Endothelial cell of coronary artery (primary cell): ENCODE results near the gene TRMT1L. TPM values are rescaled to one million over a fixed set of nuclear protein-coding genes. Genes with fewer than 3 reads are reported as not detected.

Source experiments
- total RNA-seq: library from RNA; depleted of rRNA; stranded (reverse); fragments of >200 nt; gene quantifications from 2 replicates; pipeline ENCODE4 v1.2.3, GENCODE V29; 2014

TRMT1L gene
- total RNA-seq: 16.7 and 17.4 TPM in 2 replicates

GRCh38 chr1:185156854-185157598, at the start of gene TRMT1L, which contains the start of gene SWT1:
Gene TRMT1L, minus strand, starts transcription at chr1:185156953. Its CDS starts 241 bp downstream, at chr1:185156712.
Gene SWT1, plus strand, starts transcription at chr1:185157167. Its CDS starts 3,675 bp downstream, at chr1:185160842.

Other genes with a start within 250 kb of the TRMT1L start
- gene NIBAN1, start 182.4 kb downstream of the TRMT1L start, total RNA-seq: 7.5 and 11.1 TPM in 2 replicates
- 21.9 and 22.0 TPM in 2 replicates for gene RNF2, start 111.4 kb downstream of the TRMT1L start, total RNA-seq
- 3.1 and 4.0 TPM in 2 replicates for gene SWT1, start 214 bp upstream of the TRMT1L start, total RNA-seq
- gene IVNS1ABP, start 160.3 kb upstream of the TRMT1L start, total RNA-seq: 59.5 and 68.1 TPM in 2 replicates